GM21390 (cell line): ENCODE measurements around the gene TAF1.
"Not testable (repeated sequence)": the region's sequence is repeated elsewhere in the genome, so short reads cannot be mapped to it uniquely, and the experiment has no call there.

ENCODE experiments used
- ATAC-seq: cut with Tn5 transposase; IDR thresholded peaks from one replicate; pipeline ENCODE4 v1.9.1; 2021; ENCODE audit not compliant: unreplicated experiment

The TAF1 gene

GRCh38 chrX:71502080-71502479, 135.9 kb downstream of the TAF1 start:
- ATAC-seq: not testable (repeated sequence)

GRCh38 chrX:71504346-71504745, 138.2 kb downstream of the TAF1 start:
- ATAC-seq: no peak

GRCh38 chrX:71509289-71509688, 143.1 kb downstream of the TAF1 start:
- no peak for ATAC-seq

- no peak for ATAC-seq
Observed at GRCh38 chrX:71510161-71510560, 144.0 kb downstream of the TAF1 start.

GRCh38 chrX:71513731-71514130, 147.6 kb downstream of the TAF1 start:
- not testable (repeated sequence) for ATAC-seq

- peak; percentile 94 for ATAC-seq
Observed at GRCh38 chrX:71514367-71515037, 148.3 kb downstream of the TAF1 start.

GRCh38 chrX:71515038-71515396, 148.9 kb downstream of the TAF1 start:
- no peak for ATAC-seq
